ENCODE data around the gene IGFL4. TPM values are rescaled to one million over a fixed set of nuclear protein-coding genes. Genes with fewer than 3 reads are reported as not detected.

The IGFL4 gene
- total and polyA plus RNA-seq, 2 of the 13 experiments (the other 11 are each of a cell fraction or from before 2014, with no cell fraction given): 1.2 to 1.4 TPM

DNA sequence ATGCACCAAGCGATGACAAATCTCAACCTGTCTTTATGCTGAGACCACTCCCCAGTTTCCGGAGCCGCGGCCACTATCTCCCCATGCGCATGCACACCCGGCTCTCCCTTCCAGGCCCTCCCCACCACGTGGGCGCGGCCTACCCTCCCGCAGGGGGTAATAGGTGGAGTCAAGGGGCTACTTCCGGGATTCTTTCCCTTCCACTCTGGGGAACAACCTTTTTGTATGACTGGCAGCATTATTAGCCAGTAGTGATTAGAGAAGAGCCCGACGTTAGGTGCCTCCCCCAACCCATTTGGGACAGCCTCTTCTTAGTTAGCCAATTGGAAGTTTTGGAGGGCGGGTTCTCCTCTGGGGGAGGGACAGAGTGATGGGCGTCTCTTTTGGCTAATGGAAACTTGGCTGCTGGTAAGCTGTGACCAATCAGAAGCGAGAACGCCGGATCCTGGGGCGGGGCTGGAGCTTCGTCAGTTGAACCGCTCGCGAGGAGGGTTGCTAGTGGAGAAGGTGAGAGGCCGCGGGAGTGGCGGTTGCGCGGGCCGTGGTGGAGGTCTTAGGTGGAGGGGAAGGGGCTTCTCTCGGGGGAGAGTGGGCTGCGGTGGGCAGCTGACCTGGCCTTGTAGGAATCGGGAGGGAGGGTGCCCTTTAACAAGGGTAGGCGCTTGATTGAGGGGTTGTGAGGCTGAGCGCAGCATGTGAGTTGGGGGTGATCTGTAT lies 45.6 kb downstream of the IGFL4 start, which contains the start of gene CCDC61 (continued):
- no peak for TF ChIP-seq BRCA1 (CRISPR knock-in tag; IDR thresholded peaks at IDR 0.05)
- TF ChIP-seq CREBL2 (CRISPR knock-in tag; IDR thresholded peaks at IDR 0.05; ENCODE audit: borderline replicate concordance): no peak
- TF ChIP-seq ZNF350 (CRISPR knock-in tag; IDR thresholded peaks at IDR 0.05; ENCODE audit: borderline replicate concordance, low read depth): peak; percentile 48; the same call in 1 of the 2 replicates
- no peak for TF ChIP-seq GLI4 (CRISPR knock-in tag; IDR thresholded peaks at IDR 0.05; ENCODE audit: borderline replicate concordance)
- TF ChIP-seq, protein P1, sequence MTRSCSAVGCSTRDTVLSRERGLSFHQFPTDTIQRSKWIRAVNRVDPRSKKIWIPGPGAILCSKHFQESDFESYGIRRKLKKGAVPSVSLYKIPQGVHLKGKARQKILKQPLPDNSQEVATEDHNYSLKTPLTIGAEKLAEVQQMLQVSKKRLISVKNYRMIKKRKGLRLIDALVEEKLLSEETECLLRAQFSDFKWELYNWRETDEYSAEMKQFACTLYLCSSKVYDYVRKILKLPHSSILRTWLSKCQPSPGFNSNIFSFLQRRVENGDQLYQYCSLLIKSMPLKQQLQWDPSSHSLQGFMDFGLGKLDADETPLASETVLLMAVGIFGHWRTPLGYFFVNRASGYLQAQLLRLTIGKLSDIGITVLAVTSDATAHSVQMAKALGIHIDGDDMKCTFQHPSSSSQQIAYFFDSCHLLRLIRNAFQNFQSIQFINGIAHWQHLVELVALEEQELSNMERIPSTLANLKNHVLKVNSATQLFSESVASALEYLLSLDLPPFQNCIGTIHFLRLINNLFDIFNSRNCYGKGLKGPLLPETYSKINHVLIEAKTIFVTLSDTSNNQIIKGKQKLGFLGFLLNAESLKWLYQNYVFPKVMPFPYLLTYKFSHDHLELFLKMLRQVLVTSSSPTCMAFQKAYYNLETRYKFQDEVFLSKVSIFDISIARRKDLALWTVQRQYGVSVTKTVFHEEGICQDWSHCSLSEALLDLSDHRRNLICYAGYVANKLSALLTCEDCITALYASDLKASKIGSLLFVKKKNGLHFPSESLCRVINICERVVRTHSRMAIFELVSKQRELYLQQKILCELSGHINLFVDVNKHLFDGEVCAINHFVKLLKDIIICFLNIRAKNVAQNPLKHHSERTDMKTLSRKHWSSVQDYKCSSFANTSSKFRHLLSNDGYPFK (CRISPR knock-in tag; IDR thresholded peaks at IDR 0.05; ENCODE audit: borderline replicate concordance): no peak; the same call in 1 of the 2 replicates
- TF ChIP-seq HMGA1 (CRISPR knock-in tag; conservative IDR thresholded peaks at IDR 0.05): no peak
- TF ChIP-seq ZFP36L2 (CRISPR knock-in tag; IDR thresholded peaks at IDR 0.05): no peak
- no peak for TF ChIP-seq ZNF556 (CRISPR knock-in tag; IDR thresholded peaks at IDR 0.05; ENCODE audit: borderline replicate concordance)
- no peak for TF ChIP-seq PAWR (CRISPR knock-in tag; IDR thresholded peaks at IDR 0.05; ENCODE audit: borderline replicate concordance)
- TF ChIP-seq, protein P2, sequence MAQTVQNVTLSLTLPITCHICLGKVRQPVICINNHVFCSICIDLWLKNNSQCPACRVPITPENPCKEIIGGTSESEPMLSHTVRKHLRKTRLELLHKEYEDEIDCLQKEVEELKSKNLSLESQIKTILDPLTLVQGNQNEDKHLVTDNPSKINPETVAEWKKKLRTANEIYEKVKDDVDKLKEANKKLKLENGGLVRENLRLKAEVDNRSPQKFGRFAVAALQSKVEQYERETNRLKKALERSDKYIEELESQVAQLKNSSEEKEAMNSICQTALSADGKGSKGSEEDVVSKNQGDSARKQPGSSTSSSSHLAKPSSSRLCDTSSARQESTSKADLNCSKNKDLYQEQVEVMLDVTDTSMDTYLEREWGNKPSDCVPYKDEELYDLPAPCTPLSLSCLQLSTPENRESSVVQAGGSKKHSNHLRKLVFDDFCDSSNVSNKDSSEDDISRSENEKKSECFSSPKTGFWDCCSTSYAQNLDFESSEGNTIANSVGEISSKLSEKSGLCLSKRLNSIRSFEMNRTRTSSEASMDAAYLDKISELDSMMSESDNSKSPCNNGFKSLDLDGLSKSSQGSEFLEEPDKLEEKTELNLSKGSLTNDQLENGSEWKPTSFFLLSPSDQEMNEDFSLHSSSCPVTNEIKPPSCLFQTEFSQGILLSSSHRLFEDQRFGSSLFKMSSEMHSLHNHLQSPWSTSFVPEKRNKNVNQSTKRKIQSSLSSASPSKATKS (CRISPR knock-in tag; IDR thresholded peaks at IDR 0.05): no peak
- TF ChIP-seq ZNF777 (CRISPR knock-in tag; IDR thresholded peaks at IDR 0.05): 0 out of 2 replicates have a peak, but pooled peaks have one; percentile 35
- 0 out of 2 replicates have a peak, but pooled peaks have one; percentile 65 for TF ChIP-seq CHD2 (IDR thresholded peaks at IDR 0.05; ENCODE audit: low read depth, low read length)
- no peak for TF ChIP-seq CBX5 (CRISPR knock-in tag; IDR thresholded peaks at IDR 0.05; ENCODE audit: borderline replicate concordance)
- TF ChIP-seq, protein P3, sequence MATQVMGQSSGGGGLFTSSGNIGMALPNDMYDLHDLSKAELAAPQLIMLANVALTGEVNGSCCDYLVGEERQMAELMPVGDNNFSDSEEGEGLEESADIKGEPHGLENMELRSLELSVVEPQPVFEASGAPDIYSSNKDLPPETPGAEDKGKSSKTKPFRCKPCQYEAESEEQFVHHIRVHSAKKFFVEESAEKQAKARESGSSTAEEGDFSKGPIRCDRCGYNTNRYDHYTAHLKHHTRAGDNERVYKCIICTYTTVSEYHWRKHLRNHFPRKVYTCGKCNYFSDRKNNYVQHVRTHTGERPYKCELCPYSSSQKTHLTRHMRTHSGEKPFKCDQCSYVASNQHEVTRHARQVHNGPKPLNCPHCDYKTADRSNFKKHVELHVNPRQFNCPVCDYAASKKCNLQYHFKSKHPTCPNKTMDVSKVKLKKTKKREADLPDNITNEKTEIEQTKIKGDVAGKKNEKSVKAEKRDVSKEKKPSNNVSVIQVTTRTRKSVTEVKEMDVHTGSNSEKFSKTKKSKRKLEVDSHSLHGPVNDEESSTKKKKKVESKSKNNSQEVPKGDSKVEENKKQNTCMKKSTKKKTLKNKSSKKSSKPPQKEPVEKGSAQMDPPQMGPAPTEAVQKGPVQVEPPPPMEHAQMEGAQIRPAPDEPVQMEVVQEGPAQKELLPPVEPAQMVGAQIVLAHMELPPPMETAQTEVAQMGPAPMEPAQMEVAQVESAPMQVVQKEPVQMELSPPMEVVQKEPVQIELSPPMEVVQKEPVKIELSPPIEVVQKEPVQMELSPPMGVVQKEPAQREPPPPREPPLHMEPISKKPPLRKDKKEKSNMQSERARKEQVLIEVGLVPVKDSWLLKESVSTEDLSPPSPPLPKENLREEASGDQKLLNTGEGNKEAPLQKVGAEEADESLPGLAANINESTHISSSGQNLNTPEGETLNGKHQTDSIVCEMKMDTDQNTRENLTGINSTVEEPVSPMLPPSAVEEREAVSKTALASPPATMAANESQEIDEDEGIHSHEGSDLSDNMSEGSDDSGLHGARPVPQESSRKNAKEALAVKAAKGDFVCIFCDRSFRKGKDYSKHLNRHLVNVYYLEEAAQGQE (IDR thresholded peaks at IDR 0.05; ENCODE audit: borderline replicate concordance in 1 of 2, low read depth in 1 of 2, low read length in 2 of 2): no peak
- peak; percentile 51; the same call in 1 of the 2 replicates for TF ChIP-seq RFXAP (CRISPR knock-in tag; IDR thresholded peaks at IDR 0.05; ENCODE audit: borderline replicate concordance)
- TF ChIP-seq ZNF547 (CRISPR knock-in tag; IDR thresholded peaks at IDR 0.05): 0 out of 2 replicates have a peak, but pooled peaks have one; percentile 25
- TF ChIP-seq SOX6 (IDR thresholded peaks at IDR 0.05): no peak
- no peak for TF ChIP-seq SOX6 (CRISPR knock-in tag; IDR thresholded peaks at IDR 0.05)
- no peak for TF ChIP-seq ZFP90 (CRISPR knock-in tag; IDR thresholded peaks at IDR 0.05; ENCODE audit: borderline replicate concordance)
